Coronary artery (tissue), 2 donors: Measurements from ENCODE around the gene QKI.

ENCODE experiments used
- DNase-seq: peaks from one replicate; pipeline ENCODE4 v3.0.0-alpha.2; 2017; ENCODE audit warnings: low spot score
- H3K27ac ChIP-seq, 2 donors: fragments of 200-600 bp; sonication (generic); one replicate each; pipeline ENCODE4 v1.5.1; 2016 to 2019
- H3K4me3 ChIP-seq: fragments of 200-600 bp; sonication (generic); 2 replicates; pipeline ENCODE4 v1.5.1; 2016; ENCODE audit warnings: mild to moderate bottlenecking, moderate library complexity
- TF ChIP-seq, protein P1 (sequence below): fragments of 200-600 bp; sonication (generic); IDR thresholded peaks from one replicate; pipeline ENCODE4 v1.5.1; 2019; ENCODE audit warnings: antibody characterized with exemption

QKI gene

GRCh38 chr6:163592872-163593271, 178.4 kb downstream of the QKI start:
- Histone ChIP-seq H3K4me3 (no peak overlapping the region), H3K27ac (no peak overlapping the region)
- TF ChIP-seq, protein P1, sequence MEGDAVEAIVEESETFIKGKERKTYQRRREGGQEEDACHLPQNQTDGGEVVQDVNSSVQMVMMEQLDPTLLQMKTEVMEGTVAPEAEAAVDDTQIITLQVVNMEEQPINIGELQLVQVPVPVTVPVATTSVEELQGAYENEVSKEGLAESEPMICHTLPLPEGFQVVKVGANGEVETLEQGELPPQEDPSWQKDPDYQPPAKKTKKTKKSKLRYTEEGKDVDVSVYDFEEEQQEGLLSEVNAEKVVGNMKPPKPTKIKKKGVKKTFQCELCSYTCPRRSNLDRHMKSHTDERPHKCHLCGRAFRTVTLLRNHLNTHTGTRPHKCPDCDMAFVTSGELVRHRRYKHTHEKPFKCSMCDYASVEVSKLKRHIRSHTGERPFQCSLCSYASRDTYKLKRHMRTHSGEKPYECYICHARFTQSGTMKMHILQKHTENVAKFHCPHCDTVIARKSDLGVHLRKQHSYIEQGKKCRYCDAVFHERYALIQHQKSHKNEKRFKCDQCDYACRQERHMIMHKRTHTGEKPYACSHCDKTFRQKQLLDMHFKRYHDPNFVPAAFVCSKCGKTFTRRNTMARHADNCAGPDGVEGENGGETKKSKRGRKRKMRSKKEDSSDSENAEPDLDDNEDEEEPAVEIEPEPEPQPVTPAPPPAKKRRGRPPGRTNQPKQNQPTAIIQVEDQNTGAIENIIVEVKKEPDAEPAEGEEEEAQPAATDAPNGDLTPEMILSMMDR: no peak
- no peak for DNase-seq

DNA sequence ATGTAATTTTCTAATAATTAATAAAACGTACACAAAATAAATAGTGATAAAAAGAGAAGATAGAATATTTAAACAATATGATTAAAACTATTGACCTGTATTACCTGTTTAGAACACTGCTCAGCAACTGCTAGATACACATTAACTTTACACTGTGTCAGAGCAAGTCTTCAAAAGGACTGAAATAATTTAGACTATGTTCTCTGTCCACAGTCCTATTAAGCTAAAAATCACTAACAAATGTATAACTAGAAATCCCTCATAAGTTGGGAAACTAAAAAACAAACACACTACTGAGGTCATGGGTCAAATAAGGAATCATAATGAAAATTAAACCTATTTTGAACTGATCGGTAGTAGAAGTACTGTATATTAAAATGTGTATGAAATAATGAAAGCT, 181.7 kb downstream of the QKI start:
- Histone ChIP-seq H3K27ac (no peak overlapping the region), H3K4me3 (no peak overlapping the region)
- no peak for DNase-seq
- TF ChIP-seq, protein P1: no peak

DNA sequence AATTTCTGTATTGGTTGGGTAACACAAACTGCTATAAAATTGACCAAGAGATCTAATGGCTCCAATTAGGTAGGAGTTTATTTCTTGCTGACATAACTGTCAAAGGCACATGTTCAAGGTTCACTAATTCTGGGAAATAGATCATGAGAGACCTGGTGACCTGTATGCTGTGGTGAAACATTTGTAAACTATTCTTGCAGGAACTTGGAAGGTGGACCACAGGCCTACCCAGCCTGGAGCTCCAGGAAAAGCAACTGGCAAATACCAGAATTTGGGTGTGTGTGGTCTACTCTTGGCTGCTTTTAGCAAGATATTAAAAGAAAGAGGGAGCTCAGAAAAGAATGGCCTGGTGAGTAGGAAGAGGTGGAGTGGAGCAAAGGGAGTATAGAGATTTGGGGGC, 184.6 kb downstream of the QKI start:
- TF ChIP-seq, protein P1: no peak
- Histone ChIP-seq H3K4me3 (no peak overlapping the region), H3K27ac (no peak overlapping the region)
- DNase-seq: no peak

DNA sequence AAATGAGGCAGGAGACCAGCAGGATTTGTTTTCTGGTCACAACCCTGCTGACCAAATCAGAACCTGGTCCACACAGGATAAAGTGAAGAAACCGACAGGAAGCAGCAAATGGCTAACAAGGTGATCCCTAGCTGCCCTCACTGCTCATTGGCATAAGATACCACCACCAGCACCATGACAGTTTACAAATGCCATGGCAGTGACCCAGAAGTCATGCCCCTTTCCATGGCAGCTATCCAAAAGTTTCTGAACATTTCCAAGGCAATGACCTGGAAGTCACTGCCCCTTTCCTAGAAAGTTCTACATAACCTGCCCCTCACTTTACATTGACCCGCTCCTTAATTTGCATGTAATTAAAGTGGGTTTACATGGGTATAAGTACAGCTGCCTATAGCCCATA, 185.2 kb downstream of the QKI start:
- H3K4me3 ChIP-seq: no peak overlapping the region
- no peak overlapping the region for H3K27ac ChIP-seq
- TF ChIP-seq, protein P1: no peak
- DNase-seq: no peak

DNA sequence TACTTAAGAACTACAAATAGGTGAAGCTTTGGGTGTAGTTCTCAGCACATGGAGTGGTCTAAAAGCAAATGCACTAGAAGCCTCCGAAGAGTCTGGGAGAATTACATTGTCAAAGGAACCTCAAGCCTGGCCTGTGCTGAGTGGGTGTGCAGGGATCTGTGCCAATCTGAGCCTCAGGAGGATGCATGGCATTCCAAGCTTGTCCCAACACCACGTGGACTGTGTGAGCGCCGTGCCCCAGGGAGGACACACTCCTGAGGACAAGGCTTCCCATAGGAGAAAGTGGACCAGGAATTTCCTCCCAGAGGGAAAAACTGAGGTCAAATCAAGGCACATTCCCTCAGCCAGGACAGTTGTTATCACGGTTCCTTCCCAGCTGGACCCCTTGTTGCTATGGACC, 185.8 kb downstream of the QKI start:
- no peak for DNase-seq
- TF ChIP-seq, protein P1: no peak
- H3K27ac ChIP-seq: no peak overlapping the region
- H3K4me3 ChIP-seq: no peak overlapping the region

DNA sequence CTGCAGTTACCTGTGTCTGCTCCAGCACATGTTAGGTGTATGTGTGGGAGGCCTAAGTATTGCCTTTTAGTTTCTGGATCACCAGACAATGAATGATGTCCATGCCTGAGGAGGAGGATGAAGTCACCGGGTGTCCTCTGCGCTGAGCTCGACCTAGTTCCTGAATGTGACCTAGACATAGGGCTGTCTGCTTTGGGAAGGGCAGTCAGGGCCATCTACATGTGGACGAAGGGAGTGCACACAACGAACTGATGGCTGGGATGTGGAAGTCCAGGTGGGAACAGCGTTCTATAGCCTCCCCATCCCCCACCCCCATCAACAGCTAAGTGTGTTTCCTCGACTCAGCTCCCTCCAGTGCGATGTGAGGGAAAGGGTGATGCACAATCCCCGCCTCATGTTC, 186.3 kb downstream of the QKI start:
- DNase-seq: no peak
- Histone ChIP-seq H3K4me3 (no peak overlapping the region), H3K27ac (no peak overlapping the region)
- TF ChIP-seq, protein P1: no peak

GRCh38 chr6:163602851-163603250, 188.3 kb downstream of the QKI start:
- DNase-seq: no peak
- no peak overlapping the region for H3K27ac ChIP-seq
- TF ChIP-seq, protein P1: no peak
- H3K4me3 ChIP-seq: no peak overlapping the region
